ENCODE measurements around the gene FHOD3.

FHOD3 gene

DNA sequence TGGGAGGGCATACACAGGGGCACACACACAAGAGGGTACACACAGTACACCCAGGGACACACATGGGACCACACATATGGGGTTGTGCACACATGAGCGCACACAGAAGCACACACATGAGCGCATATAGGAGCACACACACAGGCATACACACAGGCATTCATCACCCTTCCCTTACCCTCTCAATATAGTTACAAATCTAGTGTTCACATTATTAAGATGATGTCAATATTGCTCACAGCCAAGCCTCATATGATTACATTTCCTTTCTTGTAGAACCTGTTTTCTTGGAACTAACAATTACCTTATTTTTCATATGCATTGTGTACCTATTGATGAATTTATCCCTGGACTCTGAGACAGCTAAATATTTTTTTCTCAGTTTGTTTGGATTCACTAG is 156.7 kb downstream of the FHOD3 start:
- TF ChIP-seq, protein P1, sequence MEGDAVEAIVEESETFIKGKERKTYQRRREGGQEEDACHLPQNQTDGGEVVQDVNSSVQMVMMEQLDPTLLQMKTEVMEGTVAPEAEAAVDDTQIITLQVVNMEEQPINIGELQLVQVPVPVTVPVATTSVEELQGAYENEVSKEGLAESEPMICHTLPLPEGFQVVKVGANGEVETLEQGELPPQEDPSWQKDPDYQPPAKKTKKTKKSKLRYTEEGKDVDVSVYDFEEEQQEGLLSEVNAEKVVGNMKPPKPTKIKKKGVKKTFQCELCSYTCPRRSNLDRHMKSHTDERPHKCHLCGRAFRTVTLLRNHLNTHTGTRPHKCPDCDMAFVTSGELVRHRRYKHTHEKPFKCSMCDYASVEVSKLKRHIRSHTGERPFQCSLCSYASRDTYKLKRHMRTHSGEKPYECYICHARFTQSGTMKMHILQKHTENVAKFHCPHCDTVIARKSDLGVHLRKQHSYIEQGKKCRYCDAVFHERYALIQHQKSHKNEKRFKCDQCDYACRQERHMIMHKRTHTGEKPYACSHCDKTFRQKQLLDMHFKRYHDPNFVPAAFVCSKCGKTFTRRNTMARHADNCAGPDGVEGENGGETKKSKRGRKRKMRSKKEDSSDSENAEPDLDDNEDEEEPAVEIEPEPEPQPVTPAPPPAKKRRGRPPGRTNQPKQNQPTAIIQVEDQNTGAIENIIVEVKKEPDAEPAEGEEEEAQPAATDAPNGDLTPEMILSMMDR (IDR thresholded peaks at IDR 0.05; ENCODE audit: extremely low read depth, insufficient read depth, missing control alignments): no peak
- no peak for DNase-seq (ENCODE audit: low spot score)
- in situ Hi-C loops (cut with MboI; ENCODE audit: low pct_unique_long_range_greater_than_20kb, low sequenced_read_pairs, unreplicated experiment): no loop called here

- TF ChIP-seq, protein P1 (IDR thresholded peaks at IDR 0.05; ENCODE audit: extremely low read depth, insufficient read depth, missing control alignments): no peak
- in situ Hi-C loops (cut with MboI; ENCODE audit: low pct_unique_long_range_greater_than_20kb, low sequenced_read_pairs, unreplicated experiment): no loop called here
- no peak for DNase-seq (ENCODE audit: low spot score)
These were observed 157.4 kb downstream of the FHOD3 start for GRCh38 chr18:36454848-36455458.

GRCh38 chr18:36455931-36456330 is 158.4 kb downstream of the FHOD3 start:
- TF ChIP-seq, protein P1 (IDR thresholded peaks at IDR 0.05; ENCODE audit: extremely low read depth, insufficient read depth, missing control alignments): no peak
- in situ Hi-C loops (cut with MboI; ENCODE audit: low pct_unique_long_range_greater_than_20kb, low sequenced_read_pairs, unreplicated experiment): no loop called here
- no peak for DNase-seq (ENCODE audit: low spot score)

GRCh38 chr18:36456622-36457021 is 159.1 kb downstream of the FHOD3 start:
- DNase-seq (ENCODE audit: low spot score): no peak
- in situ Hi-C loops (cut with MboI; ENCODE audit: low pct_unique_long_range_greater_than_20kb, low sequenced_read_pairs, unreplicated experiment): no loop called here
- TF ChIP-seq, protein P1 (IDR thresholded peaks at IDR 0.05; ENCODE audit: extremely low read depth, insufficient read depth, missing control alignments): no peak

- DNase-seq (ENCODE audit: low spot score): no peak
- in situ Hi-C loops (cut with MboI; ENCODE audit: low pct_unique_long_range_greater_than_20kb, low sequenced_read_pairs, unreplicated experiment): no loop called here
- TF ChIP-seq, protein P1 (IDR thresholded peaks at IDR 0.05; ENCODE audit: extremely low read depth, insufficient read depth, missing control alignments): no peak
These were observed 160.2 kb downstream of the FHOD3 start for GRCh38 chr18:36457683-36458082.

DNA sequence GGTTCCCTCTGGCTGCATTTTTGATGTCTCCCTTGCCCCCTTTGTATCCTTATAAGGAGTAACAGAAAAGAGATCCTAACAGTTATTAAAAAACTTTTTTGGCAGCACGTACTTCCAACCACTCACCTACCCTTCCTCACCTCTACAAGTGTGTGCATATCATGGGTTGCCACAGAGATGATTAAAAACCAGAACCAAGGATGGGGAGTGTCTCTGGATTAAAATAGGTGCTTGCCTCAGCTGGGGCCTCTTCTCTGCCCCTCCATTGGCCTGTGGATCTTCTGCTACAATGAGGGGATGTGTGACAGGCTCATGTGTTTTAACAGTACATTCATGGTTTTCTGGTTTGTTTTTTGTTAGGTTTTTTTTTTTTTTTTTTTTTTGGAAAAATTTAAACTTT is 160.8 kb downstream of the FHOD3 start:
- no peak for DNase-seq (ENCODE audit: low spot score)
- in situ Hi-C loops (cut with MboI; ENCODE audit: low pct_unique_long_range_greater_than_20kb, low sequenced_read_pairs, unreplicated experiment): no loop called here
- TF ChIP-seq, protein P1 (IDR thresholded peaks at IDR 0.05; ENCODE audit: extremely low read depth, insufficient read depth, missing control alignments): no peak
